DOHH2 (cell line): Measurements from ENCODE around the gene KCNK1.
"Not testable (repeated sequence)": the region's sequence is repeated elsewhere in the genome, so short reads cannot be mapped to it uniquely, and the experiment has no call there.

Source experiments
- H3F3A ChIP-seq: fragments of 200-600 bp; sonication (generic), shearing (Covaris generic); 2 replicates; pipeline ENCODE4 v1.6.0; 2016; ENCODE audit warnings: antibody characterized with exemption, mild to moderate bottlenecking; ENCODE audit not compliant: control insufficient read depth, insufficient read depth
- H3K27ac ChIP-seq: fragments of 200-600 bp; sonication (generic); 2 replicates; pipeline ENCODE4 v1.5.1; 2014; ENCODE audit warnings: low read depth, mild to moderate bottlenecking, low read length, moderate library complexity
- H3K27me3 ChIP-seq: fragments of 200-600 bp; sonication (generic); 2 replicates; pipeline ENCODE4 v1.6.1; 2014; ENCODE audit warnings: mild to moderate bottlenecking, low read length, mixed read lengths; ENCODE audit not compliant: control insufficient read depth
- H3K36me3 ChIP-seq: fragments of 200-600 bp; sonication (generic); 2 replicates; pipeline ENCODE4 v1.6.1; 2014; ENCODE audit warnings: mild to moderate bottlenecking, low read length, moderate library complexity, mixed read lengths; ENCODE audit not compliant: control insufficient read depth
- H3K4me1 ChIP-seq: fragments of 200-600 bp; sonication (generic); 2 replicates; pipeline ENCODE4 v1.6.1; 2014; ENCODE audit warnings: mild to moderate bottlenecking, low read length, mixed read lengths; ENCODE audit not compliant: control insufficient read depth
- H3K4me2 ChIP-seq: fragments of 200-600 bp; sonication (generic); 2 replicates; pipeline ENCODE4 v1.6.0; 2014; ENCODE audit warnings: mild to moderate bottlenecking, low read length, moderate library complexity
- H3K4me3 ChIP-seq: fragments of 200-600 bp; sonication (generic); 2 replicates; pipeline ENCODE4 v1.5.1; 2014; ENCODE audit warnings: mild to moderate bottlenecking, low read length, mixed read lengths
- H3K79me2 ChIP-seq: fragments of 200-600 bp; sonication (generic); 2 replicates; pipeline ENCODE4 v1.6.1; 2014; ENCODE audit warnings: mild to moderate bottlenecking, low read length, mixed read lengths; ENCODE audit not compliant: control insufficient read depth
- H3K9me2 ChIP-seq: fragments of 200-600 bp; sonication (generic); replicated peaks from 2 replicates; pipeline ENCODE4 v1.6.1; 2014; ENCODE audit warnings: mild to moderate bottlenecking, low read length, mixed read lengths; ENCODE audit not compliant: control insufficient read depth
- H3K9me3 ChIP-seq: fragments of 200-600 bp; sonication (generic); 2 replicates; pipeline ENCODE4 v1.6.1; 2014; ENCODE audit warnings: antibody characterized with exemption, low read length, mixed read lengths; ENCODE audit not compliant: control insufficient read depth, insufficient read depth
- H4K20me1 ChIP-seq: fragments of 200-600 bp; sonication (generic); 2 replicates; pipeline ENCODE4 v1.6.0; 2014; ENCODE audit warnings: low read depth, mild to moderate bottlenecking, antibody characterized with exemption, low read length, moderate library complexity; ENCODE audit not compliant: control insufficient read depth, insufficient read depth
- EZH2phosphoT487 ChIP-seq: fragments of 200-600 bp; sonication (generic); IDR thresholded peaks from 2 replicates; pipeline ENCODE4 v1.6.1; 2017; ENCODE audit warnings: borderline replicate concordance, mild to moderate bottlenecking, antibody characterized with exemption, low read length, moderate library complexity, mixed read lengths
- TF ChIP-seq, protein P1 (sequence below): fragments of 200-600 bp; sonication (generic); IDR thresholded peaks from one replicate; pipeline ENCODE4 v1.5.1; 2014; ENCODE audit warnings: antibody characterized with exemption, mild to moderate bottlenecking, low read depth, low read length; ENCODE audit not compliant: poor library complexity, severe bottlenecking

KCNK1 gene

DNA sequence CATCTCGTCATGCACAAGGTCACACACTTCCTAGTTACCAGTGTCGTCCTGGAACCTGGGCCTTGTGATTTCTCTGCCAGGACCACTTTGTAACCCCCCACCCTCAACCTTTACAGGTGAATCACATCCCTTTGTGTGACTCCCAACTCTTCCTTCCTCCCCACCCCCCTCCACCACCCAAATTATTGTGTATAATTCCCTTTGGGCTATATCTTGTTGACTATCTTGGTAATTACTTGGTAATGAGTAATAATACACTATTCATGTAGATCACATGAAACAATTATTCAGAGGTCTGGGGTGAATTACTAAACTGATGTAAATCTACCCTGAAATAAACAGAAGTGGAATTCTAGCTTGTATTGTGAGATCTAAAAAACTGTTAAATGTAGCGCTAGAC is 1.7 kb downstream of the KCNK1 start:
- H3K27ac ChIP-seq: no peak overlapping the region
- no peaks in the 10 kb centered on the region for H3K4me1 ChIP-seq
- H4K20me1 ChIP-seq: no peaks in the 10 kb centered on the region
- no peaks in the 10 kb centered on the region for H3K79me2 ChIP-seq
- TF ChIP-seq, protein P1, sequence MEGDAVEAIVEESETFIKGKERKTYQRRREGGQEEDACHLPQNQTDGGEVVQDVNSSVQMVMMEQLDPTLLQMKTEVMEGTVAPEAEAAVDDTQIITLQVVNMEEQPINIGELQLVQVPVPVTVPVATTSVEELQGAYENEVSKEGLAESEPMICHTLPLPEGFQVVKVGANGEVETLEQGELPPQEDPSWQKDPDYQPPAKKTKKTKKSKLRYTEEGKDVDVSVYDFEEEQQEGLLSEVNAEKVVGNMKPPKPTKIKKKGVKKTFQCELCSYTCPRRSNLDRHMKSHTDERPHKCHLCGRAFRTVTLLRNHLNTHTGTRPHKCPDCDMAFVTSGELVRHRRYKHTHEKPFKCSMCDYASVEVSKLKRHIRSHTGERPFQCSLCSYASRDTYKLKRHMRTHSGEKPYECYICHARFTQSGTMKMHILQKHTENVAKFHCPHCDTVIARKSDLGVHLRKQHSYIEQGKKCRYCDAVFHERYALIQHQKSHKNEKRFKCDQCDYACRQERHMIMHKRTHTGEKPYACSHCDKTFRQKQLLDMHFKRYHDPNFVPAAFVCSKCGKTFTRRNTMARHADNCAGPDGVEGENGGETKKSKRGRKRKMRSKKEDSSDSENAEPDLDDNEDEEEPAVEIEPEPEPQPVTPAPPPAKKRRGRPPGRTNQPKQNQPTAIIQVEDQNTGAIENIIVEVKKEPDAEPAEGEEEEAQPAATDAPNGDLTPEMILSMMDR: no peak
- no peak for TF ChIP-seq EZH2phosphoT487
- H3F3A ChIP-seq: no peaks in the 10 kb centered on the region
- H3K27me3 ChIP-seq: no peaks in the 10 kb centered on the region
- H3K4me3 ChIP-seq: no peak overlapping the region
- H3K4me2 ChIP-seq: no peak overlapping the region
- H3K36me3 ChIP-seq: no peaks in the 10 kb centered on the region
- H3K9me2 ChIP-seq: no peaks in the 10 kb centered on the region
- H3K9me3 ChIP-seq: no peaks in the 10 kb centered on the region

DNA sequence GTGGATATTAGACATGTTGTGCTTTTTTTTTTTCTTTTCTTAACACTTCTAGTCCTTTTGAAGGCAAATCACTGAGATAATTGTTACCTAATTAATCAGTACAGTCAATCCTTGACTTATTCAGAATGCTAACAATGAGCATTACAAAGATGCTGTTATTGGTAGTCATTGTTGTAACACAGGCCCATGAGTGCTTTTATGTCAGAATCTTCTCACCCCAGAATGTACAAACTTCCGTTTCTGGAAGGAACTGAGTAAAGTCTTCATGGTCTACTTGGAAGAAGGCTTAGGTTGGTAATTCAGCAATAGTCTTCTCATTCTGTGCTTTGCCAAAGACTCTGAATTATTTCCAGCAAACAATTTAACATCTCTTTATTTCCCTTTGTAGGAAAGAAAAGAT is 3.1 kb downstream of the KCNK1 start:
- Histone ChIP-seq H3K27me3 (no peaks in the 10 kb centered on the region), H3K4me2 (no peak overlapping the region), H4K20me1 (no peaks in the 10 kb centered on the region), H3K79me2 (no peaks in the 10 kb centered on the region), H3F3A (no peaks in the 10 kb centered on the region), H3K4me1 (no peaks in the 10 kb centered on the region), H3K4me3 (no peak overlapping the region), H3K36me3 (no peaks in the 10 kb centered on the region), H3K27ac (no peak overlapping the region), H3K9me2 (no peaks in the 10 kb centered on the region), H3K9me3 (no peaks in the 10 kb centered on the region)
- TF ChIP-seq, protein P1: no peak
- TF ChIP-seq EZH2phosphoT487: no peak

- not testable (repeated sequence) for H3K79me2 ChIP-seq, H3K4me2 ChIP-seq
These were observed 5.5 kb downstream of the KCNK1 start for GRCh38 chr1:233619414-233619813.

DNA sequence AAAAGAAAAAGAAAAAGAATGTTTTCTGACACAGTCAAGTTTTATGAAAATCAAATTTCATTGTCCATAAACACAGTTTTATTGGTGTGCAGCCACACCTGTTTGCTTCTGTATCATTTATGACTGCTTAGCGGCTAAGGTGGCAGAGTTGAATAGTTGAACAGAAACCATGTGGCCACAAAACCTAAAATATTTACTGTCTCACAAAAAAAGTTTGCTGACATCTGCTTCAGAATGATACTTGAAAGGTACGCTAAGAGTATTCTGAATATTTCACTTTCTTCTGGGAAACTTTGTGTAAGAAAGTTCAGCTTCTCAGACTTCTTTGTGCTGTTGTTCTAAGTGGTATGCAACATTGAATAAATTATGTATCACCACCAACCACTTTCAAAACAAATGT is 6.2 kb downstream of the KCNK1 start:
- no peak overlapping the region for H3K4me2 ChIP-seq
- TF ChIP-seq, protein P1: no peak
- TF ChIP-seq EZH2phosphoT487: no peak
- no peaks in the 10 kb centered on the region for H3K9me3 ChIP-seq
- no peaks in the 10 kb centered on the region for H3K9me2 ChIP-seq
- H3K27ac ChIP-seq: no peak overlapping the region
- no peaks in the 10 kb centered on the region for H3K27me3 ChIP-seq
- H4K20me1 ChIP-seq: no peaks in the 10 kb centered on the region
- no peak overlapping the region for H3K4me3 ChIP-seq
- H3K36me3 ChIP-seq: no peaks in the 10 kb centered on the region
- H3K79me2 ChIP-seq: no peaks in the 10 kb centered on the region
- H3F3A ChIP-seq: no peaks in the 10 kb centered on the region
- no peaks in the 10 kb centered on the region for H3K4me1 ChIP-seq

More at GRCh38 chr1:233619414-233619813, 5.5 kb downstream of the KCNK1 start:
- not testable (repeated sequence) for H3K4me3 ChIP-seq, H3K4me1 ChIP-seq, H3K36me3 ChIP-seq, H3K27me3 ChIP-seq, H4K20me1 ChIP-seq, H3K9me2 ChIP-seq, H3K9me3 ChIP-seq, H3F3A ChIP-seq, H3K27ac ChIP-seq
